Measurements from ENCODE around the gene GOLGA1. TPM values are rescaled to one million over a fixed set of nuclear protein-coding genes. Genes with fewer than 3 reads are reported as not detected.
A peak's percentile ranks its signal among the peaks of the same experiment; 100 is the strongest.

Gene GOLGA1
- total RNA-seq, 1 experiment from 2014 or later: 18.9 TPM

DNA sequence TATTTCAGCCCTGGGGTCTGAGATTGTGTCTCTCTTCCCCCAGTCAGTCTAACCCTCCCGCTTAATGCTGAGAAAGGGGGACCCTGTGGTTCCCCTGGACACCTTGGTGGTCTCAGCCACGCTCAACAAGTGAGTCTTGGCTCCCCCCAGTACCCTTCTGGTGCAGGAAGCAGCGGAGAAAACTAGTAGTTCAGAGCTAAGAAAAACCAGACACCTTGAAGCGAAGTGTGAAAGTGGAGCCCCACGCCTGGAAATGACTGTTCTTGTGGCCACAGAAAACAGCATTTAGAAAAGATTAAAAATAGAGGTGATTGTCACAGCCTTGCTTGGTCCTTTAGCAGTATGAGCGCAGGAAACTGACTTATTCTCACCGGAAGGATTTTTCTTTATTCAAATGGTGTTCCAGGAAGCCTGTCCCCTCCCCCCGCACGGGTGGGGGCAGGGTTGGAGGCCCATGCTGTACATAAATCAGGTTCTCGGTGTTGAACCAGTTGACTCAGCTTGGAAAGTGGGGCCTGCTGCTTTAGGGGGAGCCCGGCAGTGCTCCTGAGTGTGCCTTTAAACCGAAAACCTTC, 70.8 kb downstream of the GOLGA1 start:
- peaks cover 10% of the 10 kb centered on the region for H3K4me1 ChIP-seq
- H3K9me3 Mint-ChIP-seq (ENCODE audit: unreplicated experiment): no peaks in the 10 kb centered on the region
- H3K27me3 ChIP-seq (replicated peaks; ENCODE audit: control insufficient read depth, insufficient read depth, low read length): no peaks in the 10 kb centered on the region
- TSS peak; percentile 62 for BruUV-seq (replicated peaks)
- ChIA-PET POLR2A (interaction anchor here (1.2 kb wide), 1 partner anchor 9 kb away, joined by 4 read pairs; no protein-coding TSS in a partner anchor), CTCF (interaction anchor here (0.6 kb wide), 1 partner anchor 273 kb away, joined by 3 read pairs; the partner anchor contains the start of gene SCAI)
- H3K4me3 ChIP-seq (ENCODE audit: low read depth, low read length): peak overlapping the region; percentile 99
- peaks cover 61% of the 10 kb centered on the region for H3K36me3 Mint-ChIP-seq (ENCODE audit: insufficient read depth, unreplicated experiment)
- intact Hi-C loops (cut with micrococcal nuclease; ENCODE audit: unreplicated experiment): loop anchor here (2.0 to 10.0 kb wide), 2 partner anchors 71 to 375 kb away; partner anchors contain the start of genes GOLGA1 and HSPA5
- H3K9me3 ChIP-seq: no peaks in the 10 kb centered on the region
- peak overlapping the region; percentile 75 for H3K4me3 Mint-ChIP-seq (ENCODE audit: unreplicated experiment)
- H3K36me3 ChIP-seq (ENCODE audit: control insufficient read depth, insufficient read depth, low read length): peaks cover 4% of the 10 kb centered on the region
- H3K27me3 Mint-ChIP-seq (ENCODE audit: insufficient read depth, unreplicated experiment): no peaks in the 10 kb centered on the region
- no peak for DNase-seq
- H3K27ac Mint-ChIP-seq (ENCODE audit: unreplicated experiment): peak overlapping the region; percentile 77
- TF ChIP-seq, protein P1, sequence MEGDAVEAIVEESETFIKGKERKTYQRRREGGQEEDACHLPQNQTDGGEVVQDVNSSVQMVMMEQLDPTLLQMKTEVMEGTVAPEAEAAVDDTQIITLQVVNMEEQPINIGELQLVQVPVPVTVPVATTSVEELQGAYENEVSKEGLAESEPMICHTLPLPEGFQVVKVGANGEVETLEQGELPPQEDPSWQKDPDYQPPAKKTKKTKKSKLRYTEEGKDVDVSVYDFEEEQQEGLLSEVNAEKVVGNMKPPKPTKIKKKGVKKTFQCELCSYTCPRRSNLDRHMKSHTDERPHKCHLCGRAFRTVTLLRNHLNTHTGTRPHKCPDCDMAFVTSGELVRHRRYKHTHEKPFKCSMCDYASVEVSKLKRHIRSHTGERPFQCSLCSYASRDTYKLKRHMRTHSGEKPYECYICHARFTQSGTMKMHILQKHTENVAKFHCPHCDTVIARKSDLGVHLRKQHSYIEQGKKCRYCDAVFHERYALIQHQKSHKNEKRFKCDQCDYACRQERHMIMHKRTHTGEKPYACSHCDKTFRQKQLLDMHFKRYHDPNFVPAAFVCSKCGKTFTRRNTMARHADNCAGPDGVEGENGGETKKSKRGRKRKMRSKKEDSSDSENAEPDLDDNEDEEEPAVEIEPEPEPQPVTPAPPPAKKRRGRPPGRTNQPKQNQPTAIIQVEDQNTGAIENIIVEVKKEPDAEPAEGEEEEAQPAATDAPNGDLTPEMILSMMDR (IDR thresholded peaks at IDR 0.05; ENCODE audit: insufficient read depth in 1 of 2, low read depth in 1 of 2, low read length in 1 of 2, severe bottlenecking in 1 of 2, unreplicated experiment in 1 of 2): no peak
- H3K4me1 Mint-ChIP-seq (ENCODE audit: low read depth, unreplicated experiment): peaks cover 28% of the 10 kb centered on the region

DNA sequence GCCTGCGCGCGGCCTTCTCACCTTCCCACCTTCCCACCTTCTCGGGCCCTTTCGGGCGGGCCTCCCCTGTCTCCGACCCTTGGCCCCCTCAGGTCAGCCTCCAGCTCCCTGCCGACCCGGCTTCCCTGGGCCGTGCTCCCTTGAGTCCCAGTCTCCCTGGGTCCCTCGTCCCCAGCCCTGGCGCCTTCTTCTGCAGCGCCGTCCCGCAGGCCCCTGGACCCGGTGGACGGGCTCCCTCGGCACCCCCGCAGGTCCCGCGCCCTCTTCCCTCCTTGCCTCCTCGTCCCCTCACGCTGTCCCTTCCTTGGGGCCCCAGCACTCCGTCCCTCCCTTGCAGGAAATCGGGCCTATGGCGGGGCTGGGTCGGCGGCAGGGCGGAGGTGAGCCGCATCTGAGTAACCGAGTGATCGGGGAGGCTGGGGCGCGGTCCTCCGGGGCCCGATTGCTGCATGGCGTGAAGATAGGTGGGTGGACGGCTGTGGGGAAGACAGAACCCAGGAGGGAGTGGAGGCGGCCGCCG, 71.4 kb downstream of the GOLGA1 start:
- Mint-ChIP-seq H3K9me3 (ENCODE audit: unreplicated experiment) (no peaks in the 10 kb centered on the region), H3K36me3 (ENCODE audit: insufficient read depth, unreplicated experiment) (peaks cover 56% of the 10 kb centered on the region), H3K27me3 (ENCODE audit: insufficient read depth, unreplicated experiment) (no peaks in the 10 kb centered on the region), H3K27ac (ENCODE audit: unreplicated experiment) (peak overlapping the region; percentile 77), H3K4me1 (ENCODE audit: low read depth, unreplicated experiment) (peaks cover 28% of the 10 kb centered on the region), H3K4me3 (ENCODE audit: unreplicated experiment) (peak overlapping the region; percentile 75)
- Histone ChIP-seq H3K4me3 (ENCODE audit: low read depth, low read length) (peak overlapping the region; percentile 99), H3K27me3 (replicated peaks; ENCODE audit: control insufficient read depth, insufficient read depth, low read length) (no peaks in the 10 kb centered on the region), H3K4me1 (peaks cover 10% of the 10 kb centered on the region), H3K36me3 (ENCODE audit: control insufficient read depth, insufficient read depth, low read length) (0 out of 2 replicates have a peak, but pooled peaks cover 2% of the 10 kb centered on the region), H3K9me3 (no peaks in the 10 kb centered on the region)
- no TSS peak for BruUV-seq (replicated peaks)
- intact Hi-C loops (cut with micrococcal nuclease; ENCODE audit: unreplicated experiment): loop anchor here (2.0 to 10.0 kb wide), 2 partner anchors 71 to 375 kb away; partner anchors contain the start of genes GOLGA1 and HSPA5
- POLR2A ChIA-PET: interaction anchor here (1.2 kb wide), 1 partner anchor 9 kb away, joined by 4 read pairs; no protein-coding TSS in a partner anchor
- peak in 1 of 2 experiments; percentile 45 for DNase-seq
- CTCF ChIA-PET: interaction anchor here (0.6 kb wide), 1 partner anchor 274 kb away, joined by 3 read pairs; the partner anchor contains the start of gene SCAI
- TF ChIP-seq, protein P1 (IDR thresholded peaks at IDR 0.05; ENCODE audit: insufficient read depth in 1 of 2, low read depth in 1 of 2, low read length in 1 of 2, severe bottlenecking in 1 of 2, unreplicated experiment in 1 of 2): no peak

DNA sequence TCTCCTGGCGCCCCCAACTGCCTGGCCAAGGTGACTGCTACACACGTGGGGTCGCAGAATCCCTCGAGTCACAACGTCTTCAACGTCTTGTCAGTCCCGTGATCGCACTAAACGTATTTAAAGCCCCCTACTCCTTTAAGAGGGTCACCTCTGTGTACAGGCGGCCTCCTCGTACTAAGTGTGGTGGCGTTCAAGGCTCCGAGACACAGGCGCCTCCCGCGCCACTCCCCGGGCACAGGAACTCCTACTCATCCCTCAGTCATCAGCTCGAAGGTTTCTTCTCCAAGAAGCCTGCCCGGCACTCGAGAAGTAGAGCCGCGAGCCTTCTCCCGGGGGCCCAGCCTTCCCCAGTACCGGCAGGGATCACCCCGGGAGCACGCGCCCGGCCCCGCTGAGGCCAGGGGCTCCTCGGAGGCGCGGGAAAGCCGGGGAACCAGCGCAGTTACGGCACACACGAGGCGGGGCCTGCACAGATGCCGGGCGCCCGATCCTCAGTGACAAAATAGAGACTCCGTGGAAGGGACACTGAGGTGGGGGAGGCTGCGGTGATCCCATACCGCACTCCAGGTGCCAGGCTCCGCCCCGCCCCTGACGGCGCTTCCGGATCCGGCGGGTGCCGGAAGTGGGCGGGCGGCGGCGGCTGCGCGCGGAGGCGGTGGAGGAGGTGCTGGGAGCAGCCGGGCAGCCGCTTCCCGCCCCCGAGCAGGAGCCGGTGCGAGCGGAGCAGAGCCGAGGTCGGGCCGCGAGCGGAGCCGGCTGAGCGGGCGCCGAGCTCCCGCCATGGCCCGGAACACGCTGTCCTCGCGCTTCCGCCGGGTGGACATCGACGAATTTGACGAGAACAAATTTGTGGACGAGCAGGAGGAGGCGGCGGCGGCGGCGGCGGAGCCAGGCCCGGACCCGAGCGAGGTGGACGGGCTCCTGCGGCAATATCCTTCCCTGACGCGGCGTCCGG, 72.1 kb downstream of the GOLGA1 start:
- TF ChIP-seq, protein P1 (IDR thresholded peaks at IDR 0.05; ENCODE audit: insufficient read depth in 1 of 2, low read depth in 1 of 2, low read length in 1 of 2, severe bottlenecking in 1 of 2, unreplicated experiment in 1 of 2): peak in 1 of 2 experiments; percentile 29
- Mint-ChIP-seq H3K36me3 (ENCODE audit: insufficient read depth, unreplicated experiment) (peaks cover 50% of the 10 kb centered on the region), H3K27ac (ENCODE audit: unreplicated experiment) (peak overlapping the region; percentile 77), H3K4me1 (ENCODE audit: low read depth, unreplicated experiment) (peaks cover 28% of the 10 kb centered on the region), H3K27me3 (ENCODE audit: insufficient read depth, unreplicated experiment) (no peaks in the 10 kb centered on the region), H3K9me3 (ENCODE audit: unreplicated experiment) (no peaks in the 10 kb centered on the region), H3K4me3 (ENCODE audit: unreplicated experiment) (peak overlapping the region; percentile 75)
- ChIA-PET POLR2A (interaction anchor here (1.2 kb wide), 1 partner anchor 8 kb away, joined by 4 read pairs; no protein-coding TSS in a partner anchor), CTCF (no interaction called here)
- Histone ChIP-seq H3K36me3 (ENCODE audit: control insufficient read depth, insufficient read depth, low read length) (0 out of 2 replicates have a peak, but pooled peaks cover 2% of the 10 kb centered on the region), H3K9me3 (no peaks in the 10 kb centered on the region), H3K4me3 (ENCODE audit: low read depth, low read length) (peak overlapping the region; percentile 99), H3K27me3 (replicated peaks; ENCODE audit: control insufficient read depth, insufficient read depth, low read length) (no peaks in the 10 kb centered on the region), H3K4me1 (peaks cover 10% of the 10 kb centered on the region)
- TSS peak; percentile 92 for BruUV-seq (replicated peaks)
- peak; percentile 90 to 93 for DNase-seq
- intact Hi-C loops (cut with micrococcal nuclease; ENCODE audit: unreplicated experiment): loop anchor here (2.0 to 10.0 kb wide), 2 partner anchors 72 to 376 kb away; partner anchors contain the start of genes GOLGA1 and HSPA5

All from Caco-2 (cell line).